Measurements from ENCODE around the gene GADD45G. TPM values are rescaled to one million over a fixed set of nuclear protein-coding genes. Genes with fewer than 3 reads are reported as not detected.

The GADD45G gene
- total and polyA plus RNA-seq, 2 of the 4 experiments (the other 2 are of a cell fraction) = 0.15 TPM; not detected in 1

GRCh38 chr9:89642789-89643188 is 38.0 kb downstream of the GADD45G start:
- no peak overlapping the region for H2AFZ ChIP-seq (replicated peaks; ENCODE audit: low read length, poor library complexity)
- no peak overlapping the region for H3K14ac ChIP-seq (replicated peaks; ENCODE audit: low read depth, low read length)
- no peak overlapping the region for H2BK20ac ChIP-seq (ENCODE audit: low read depth, low read length)
- H3K79me1 ChIP-seq (ENCODE audit: low read depth in 1 of 2, low read length in 2 of 2) = no peaks in the 10 kb centered on the region
- H2AK5ac ChIP-seq (ENCODE audit: low read depth, low read length) = no peak overlapping the region
- no peak overlapping the region for H3K9ac ChIP-seq (ENCODE audit: low read depth, low read length)
- no peak overlapping the region for H3K18ac ChIP-seq (ENCODE audit: low read depth, low read length)
- CTCF ChIA-PET = no interaction called here
- ATAC-seq (ENCODE audit: low read depth) (no peak), DNase-seq (no peak)
- in situ Hi-C loops (cut with MboI; ENCODE audit: low sequenced_read_pairs) (no loop called here), intact Hi-C loops (cut with micrococcal nuclease) (no loop called here), dilution Hi-C loops (cut with HindIII; ENCODE audit: low sequenced_read_pairs, unreplicated experiment) (no loop called here)
- H3K27me3 ChIP-seq (ENCODE audit: control insufficient read depth, insufficient read depth, low read length) = peaks cover 5% of the 10 kb centered on the region
- TF ChIP-seq FOS (IDR thresholded peaks at IDR 0.05; ENCODE audit: low read depth, low read length) (no peak), CEBPB (IDR thresholded peaks at IDR 0.05; ENCODE audit: low read depth, low read length) (no peak), SMC3 (IDR thresholded peaks at IDR 0.05; ENCODE audit: low read depth, low read length) (no peak), RCOR1 (IDR thresholded peaks at IDR 0.05; ENCODE audit: insufficient replicate concordance, low read length) (no peak), POLR2A (IDR thresholded peaks at IDR 0.05; ENCODE audit: low read depth, low read length) (no peak), USF2 (IDR thresholded peaks at IDR 0.05; ENCODE audit: low read depth, low read length) (no peak), MAFK (IDR thresholded peaks at IDR 0.05; ENCODE audit: low read depth, low read length) (no peak), RAD21 (IDR thresholded peaks at IDR 0.05; ENCODE audit: low read length) (no peak)
- POLR2A ChIA-PET (ENCODE audit: unreplicated experiment) = no interaction called here
- H4K5ac ChIP-seq (ENCODE audit: low read depth, low read length) = no peak overlapping the region
- H3K9me3 ChIP-seq (ENCODE audit: control insufficient read depth, insufficient read depth, low read length) = no peaks in the 10 kb centered on the region
- no peak overlapping the region for H3K4me2 ChIP-seq (ENCODE audit: low read depth, low read length)
- H3K4me3 ChIP-seq (ENCODE audit: insufficient read depth, low read depth, low read length) = no peak overlapping the region
- no peak overlapping the region for H4K91ac ChIP-seq (ENCODE audit: insufficient read depth, low read depth, low read length)
- H3K4ac ChIP-seq (ENCODE audit: low read depth, low read length) = no peak overlapping the region
- no peaks in the 10 kb centered on the region for H4K20me1 ChIP-seq (ENCODE audit: insufficient read depth, low read length)
- H2AK9ac ChIP-seq (replicated peaks; ENCODE audit: low read depth, low read length, poor library complexity) = no peak overlapping the region
- no TSS peak for BruUV-seq (replicated peaks)
- H3K27ac ChIP-seq (ENCODE audit: insufficient read depth, low read length) = no peak overlapping the region
- no peak overlapping the region for H2BK15ac ChIP-seq (ENCODE audit: low read depth, low read length)
- no peak overlapping the region for H2BK120ac ChIP-seq (ENCODE audit: low read depth, low read length)
- no peak overlapping the region for H4K8ac ChIP-seq (ENCODE audit: low read depth in 2 of 2, low read length in 2 of 2)
- no peaks in the 10 kb centered on the region for H3K4me1 ChIP-seq (ENCODE audit: control insufficient read depth, insufficient read depth, low read length)
- H3K23ac ChIP-seq (ENCODE audit: low read depth, low read length) = no peak overlapping the region
- no peaks in the 10 kb centered on the region for H3K9me1 ChIP-seq (ENCODE audit: insufficient read depth, low read length)
- 10% methylated on average over 4 of the region's 6 CpGs; no CpG with 5 or more reads in 1 of the 2 experiments for WGBS, 2 experiments (ENCODE audit: extremely low coverage in 2 of 2, insufficient read length in 1 of 2)
- H3K56ac ChIP-seq (ENCODE audit: extremely low read depth, insufficient read depth, low read length) = no peak overlapping the region
- no peak overlapping the region for H2BK5ac ChIP-seq (ENCODE audit: low read depth, low read length, poor library complexity, severe bottlenecking)
- no peaks in the 10 kb centered on the region for H3K36me3 ChIP-seq (ENCODE audit: control insufficient read depth, insufficient read depth, low read length)
